GM18873 (cell line): ENCODE data around the gene CSNK2A1.

Source experiments
- ATAC-seq: cut with Tn5 transposase; IDR thresholded peaks from one replicate; pipeline ENCODE4 v1.9.1; 2021; ENCODE audit warnings: mild to moderate bottlenecking, moderate library complexity, moderate number of reproducible peaks; ENCODE audit not compliant: unreplicated experiment, low FRiP score

CSNK2A1 gene

DNA sequence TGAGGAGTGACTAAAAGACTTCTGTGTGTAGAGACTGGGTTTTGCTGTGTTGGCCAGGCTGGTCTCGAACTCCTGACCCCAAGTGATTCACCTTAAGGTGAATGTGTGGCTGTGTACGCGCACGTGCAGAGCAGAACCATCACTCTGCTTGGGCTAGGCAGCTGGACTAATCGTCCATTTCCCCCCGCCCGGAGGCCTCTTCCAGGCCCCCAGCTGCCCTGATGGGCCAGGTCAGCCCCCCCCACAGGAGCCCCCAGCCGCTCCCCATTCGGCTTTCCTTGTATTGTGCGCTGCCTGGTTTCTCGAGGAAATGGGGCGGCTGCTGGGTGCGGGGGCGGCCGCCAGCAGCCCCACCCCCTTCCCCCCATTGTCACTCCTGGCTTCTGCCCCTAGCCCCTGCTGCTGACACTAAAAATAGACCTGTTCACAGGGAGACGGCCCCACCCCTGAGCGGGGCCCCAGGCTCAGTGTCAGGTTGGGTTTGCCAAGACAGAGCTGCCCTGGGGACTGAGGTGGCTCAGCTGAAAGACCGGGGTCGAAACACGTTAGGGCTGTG, 24.6 kb upstream of the CSNK2A1 start:
- no peak for ATAC-seq

DNA sequence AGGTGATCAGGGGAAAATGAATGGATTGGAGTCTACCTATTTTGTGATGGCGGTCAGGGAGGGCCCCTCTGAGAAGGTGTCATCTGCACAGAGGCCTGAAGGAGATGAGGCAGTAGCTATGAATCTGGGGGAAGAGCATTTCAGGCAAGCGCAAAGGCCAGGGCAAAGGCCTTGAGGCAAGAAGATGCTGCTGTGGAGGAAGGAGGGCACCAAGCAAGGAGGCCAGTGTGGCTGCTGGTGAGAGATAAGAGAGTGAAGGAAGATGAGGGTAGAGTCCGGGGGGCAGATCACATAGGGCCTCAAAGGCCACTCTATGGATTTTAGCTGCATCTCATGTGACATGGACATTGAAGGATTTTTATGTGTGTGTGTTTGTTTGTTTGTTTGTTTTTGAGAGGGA, 20.6 kb upstream of the CSNK2A1 start:
- no peak for ATAC-seq

DNA sequence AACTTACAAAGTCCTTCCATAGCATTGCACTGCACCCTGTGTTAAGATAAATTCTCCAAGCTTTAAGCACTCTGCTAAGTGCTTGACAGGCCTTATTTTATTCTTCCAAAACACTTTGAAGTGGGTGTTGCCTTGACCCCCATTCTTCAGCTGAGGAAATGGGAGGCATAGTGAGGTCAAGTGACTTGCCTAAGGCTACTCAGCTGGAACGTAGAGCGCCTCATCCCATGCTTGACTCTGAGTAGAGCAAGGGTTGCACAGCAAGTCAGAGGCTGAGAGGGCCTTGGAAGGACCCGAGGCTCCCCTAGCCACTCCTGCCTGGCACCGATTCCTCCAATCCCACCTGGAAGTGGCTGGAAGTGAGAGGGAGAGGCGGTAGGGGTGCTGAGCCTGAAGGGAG, 19.6 kb upstream of the CSNK2A1 start:
- ATAC-seq, result no peak

DNA sequence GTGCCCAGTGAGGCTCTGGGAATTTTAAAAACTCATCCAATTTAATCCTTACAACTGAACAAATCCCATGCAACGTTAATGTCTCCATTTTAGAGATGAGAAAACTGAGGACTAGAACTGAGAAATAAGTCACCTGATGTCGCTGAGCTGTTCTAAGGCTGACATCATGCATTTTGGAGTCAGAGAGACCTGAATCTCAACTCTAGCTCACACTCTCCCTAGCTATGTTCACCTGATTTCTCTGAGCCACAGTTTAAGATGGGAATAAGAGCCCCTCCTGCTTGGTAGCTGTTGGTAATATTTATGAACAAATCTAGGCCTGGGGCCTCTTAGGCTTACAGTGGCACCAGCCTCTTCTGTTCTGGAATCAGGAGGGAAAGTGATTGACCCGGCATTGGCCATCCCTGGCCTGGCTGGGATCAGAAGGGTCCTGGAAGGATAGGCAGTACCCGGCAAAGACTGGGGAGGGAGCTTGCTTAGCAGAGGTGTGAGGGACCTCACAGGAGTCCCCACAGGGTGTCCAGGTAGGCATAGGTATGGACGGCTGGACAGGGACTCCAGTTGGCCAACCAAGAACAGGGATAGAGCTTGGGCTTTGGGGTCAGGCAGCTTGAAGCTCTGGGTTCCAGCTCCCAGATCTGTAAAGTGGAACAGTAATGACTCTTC, 18.8 kb upstream of the CSNK2A1 start:
- no peak for ATAC-seq

DNA sequence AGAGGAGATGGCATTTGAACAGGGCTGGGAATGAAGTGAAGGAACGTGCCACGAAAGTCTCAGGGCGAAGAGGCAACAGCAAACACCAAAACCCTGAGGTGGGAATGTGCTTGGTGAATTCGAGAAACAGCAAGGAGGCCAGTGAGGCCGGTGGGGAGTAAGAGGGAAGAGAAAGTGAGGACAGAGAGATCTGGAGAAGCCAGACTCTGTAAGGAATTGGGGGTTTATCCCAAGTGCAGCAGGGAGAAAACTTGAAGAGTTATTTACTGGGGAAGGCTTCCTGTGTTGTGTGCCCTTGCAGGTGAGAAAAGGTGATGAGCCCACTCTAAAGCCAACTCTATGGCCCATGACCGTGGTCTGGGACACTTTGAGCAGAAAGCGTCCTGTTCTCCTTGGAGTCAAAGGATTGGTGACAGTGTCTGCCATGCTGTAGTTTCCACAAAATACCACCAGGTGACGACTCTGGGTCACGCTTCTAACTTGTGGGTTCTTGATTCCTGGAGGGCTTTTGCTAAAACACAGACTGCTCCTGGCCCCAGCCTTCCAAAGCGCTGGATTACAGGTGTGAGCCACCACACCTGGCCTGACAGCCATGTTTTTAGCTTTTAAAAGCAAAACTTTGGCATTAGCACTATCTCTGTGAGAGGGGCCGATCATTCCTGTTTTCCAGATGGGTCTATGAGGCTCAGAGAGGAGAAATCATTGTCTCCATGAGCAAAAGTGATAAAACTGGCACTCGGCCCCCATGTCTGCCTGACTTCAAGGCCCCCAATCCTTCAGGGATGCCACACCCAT, 18.0 kb upstream of the CSNK2A1 start:
- no peak for ATAC-seq

DNA sequence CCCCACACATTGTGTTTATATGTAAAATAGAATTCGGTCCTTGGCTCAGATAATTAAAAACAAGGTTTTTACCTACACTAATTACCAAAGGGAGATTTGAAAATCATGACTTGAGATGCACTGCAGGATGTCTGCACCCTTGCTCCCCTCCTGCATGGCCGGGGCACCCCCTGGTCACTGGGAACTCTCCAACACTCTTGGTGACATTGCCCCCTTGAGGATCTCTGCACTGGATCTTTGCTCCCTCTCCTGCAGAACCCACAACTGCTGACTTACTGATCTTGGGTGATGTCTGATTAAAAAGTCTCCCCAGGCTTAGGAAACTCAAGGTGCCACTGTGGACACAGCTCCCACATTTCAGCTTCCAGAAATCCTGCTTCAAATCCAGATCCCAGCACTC, 17.1 kb upstream of the CSNK2A1 start:
- no peak for ATAC-seq

DNA sequence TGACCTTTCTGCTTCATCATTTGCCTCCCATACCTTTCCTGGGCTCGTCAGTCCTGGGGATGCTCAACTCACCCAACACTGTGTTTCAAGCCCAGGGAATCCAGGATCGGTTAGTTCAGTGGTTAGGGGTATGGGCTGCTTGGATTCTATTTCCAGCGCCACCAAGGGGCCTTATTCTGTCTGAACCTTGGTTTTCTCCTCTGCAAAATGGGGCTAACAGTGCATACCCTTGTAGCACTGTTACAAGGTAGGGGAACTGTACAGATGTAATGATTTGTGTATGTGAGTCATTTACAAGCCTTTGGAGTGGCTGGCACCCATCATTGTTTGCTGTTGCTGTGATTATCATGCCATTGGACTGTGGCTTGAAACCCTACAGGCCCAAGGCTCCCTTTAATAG, 14.5 kb upstream of the CSNK2A1 start:
- ATAC-seq, result no peak

DNA sequence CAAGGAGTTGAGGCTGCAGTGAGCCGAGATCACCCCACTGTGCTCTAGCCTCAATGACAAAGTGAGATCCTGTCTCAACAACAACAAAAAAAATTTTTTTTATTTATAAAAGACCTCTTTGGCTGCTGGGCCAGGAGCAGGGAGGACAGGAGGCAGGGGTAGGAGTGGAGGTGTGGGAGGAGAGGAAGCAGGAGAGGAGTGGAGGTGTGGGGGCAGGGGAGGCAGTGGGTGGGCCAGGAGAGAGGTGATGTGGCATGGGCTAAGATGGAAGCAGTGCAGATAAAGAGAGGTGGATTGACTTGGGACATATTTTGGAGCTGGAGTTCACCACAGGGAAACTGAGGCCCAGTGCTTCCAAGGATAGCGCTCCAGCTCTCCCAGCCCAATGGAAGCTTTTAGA, 13.4 kb upstream of the CSNK2A1 start:
- no peak for ATAC-seq

DNA sequence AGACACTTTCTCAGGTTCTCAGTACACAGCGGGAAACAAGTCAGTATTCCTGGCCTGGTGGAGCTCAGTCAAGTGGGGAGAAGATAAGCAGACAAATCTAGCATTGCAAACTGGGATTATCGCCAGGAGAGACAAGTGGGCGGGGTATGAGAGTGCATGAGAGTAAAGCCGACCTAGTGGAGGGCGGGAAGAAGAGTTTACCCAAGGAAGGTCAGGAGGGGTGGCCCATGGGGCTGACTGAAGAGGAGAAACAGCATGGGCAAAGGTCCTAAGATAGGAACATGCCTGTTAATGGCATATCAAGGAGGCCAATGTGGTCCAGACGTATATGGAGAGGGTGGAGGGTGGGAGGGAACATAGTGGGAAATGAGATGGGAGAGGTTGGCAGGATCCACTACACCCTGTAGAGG, 12.4 kb upstream of the CSNK2A1 start:
- ATAC-seq, result no peak

DNA sequence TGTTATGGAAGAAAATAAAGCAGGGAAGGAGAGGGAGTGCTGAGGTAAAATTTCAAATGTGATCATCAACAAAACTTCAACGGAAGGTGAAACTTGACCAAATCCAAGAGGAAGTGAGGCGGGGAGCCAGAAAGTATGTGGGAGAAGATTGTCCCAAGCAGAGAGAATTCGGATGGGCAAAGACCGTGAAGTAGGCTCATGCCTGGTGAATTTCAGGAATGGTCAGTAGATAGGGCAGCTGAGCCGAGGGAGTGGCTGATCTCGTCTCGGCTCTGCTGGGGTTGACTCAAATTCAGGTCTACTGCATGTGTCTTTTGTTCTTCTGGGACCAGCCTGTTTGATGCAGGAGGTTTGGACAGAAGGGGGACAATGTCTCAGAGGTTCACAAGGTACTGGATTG, 7.0 kb upstream of the CSNK2A1 start:
- no peak for ATAC-seq

DNA sequence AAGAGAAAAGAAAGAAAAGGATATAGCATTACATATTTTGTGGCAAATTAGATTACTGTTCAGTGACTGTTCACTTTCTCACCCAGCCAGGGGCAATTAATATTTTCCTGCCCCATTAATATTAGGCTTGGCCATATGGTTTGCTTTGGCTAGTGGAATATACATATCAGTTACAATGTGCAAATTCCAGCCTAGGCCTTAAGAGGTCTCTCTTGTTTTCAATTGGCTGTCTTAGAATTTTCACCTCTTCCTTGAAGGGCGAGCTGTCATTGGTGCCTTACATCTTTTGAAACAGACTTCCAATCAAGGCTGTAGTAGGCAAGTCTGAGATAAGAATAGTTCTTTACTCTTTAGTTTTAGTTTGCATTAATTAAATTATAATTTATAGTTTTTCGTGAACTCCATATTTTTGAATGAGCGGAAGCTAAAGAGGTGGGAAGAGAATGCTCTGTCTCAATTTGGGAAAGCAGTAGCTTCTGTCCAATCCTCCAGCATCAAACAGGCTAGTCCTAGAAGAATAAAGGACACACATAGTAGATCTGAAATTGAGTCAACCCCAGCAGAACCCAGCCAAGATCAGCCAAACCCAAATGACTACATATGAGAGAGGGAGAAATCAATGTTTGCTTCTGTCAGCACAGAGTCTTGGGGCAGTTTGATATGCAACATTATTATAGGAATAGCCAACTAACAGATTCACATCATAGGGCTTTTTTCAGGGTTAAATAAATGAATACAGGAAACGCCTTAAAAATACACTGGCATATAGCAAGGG, 6.3 kb upstream of the CSNK2A1 start:
- ATAC-seq, result no peak

DNA sequence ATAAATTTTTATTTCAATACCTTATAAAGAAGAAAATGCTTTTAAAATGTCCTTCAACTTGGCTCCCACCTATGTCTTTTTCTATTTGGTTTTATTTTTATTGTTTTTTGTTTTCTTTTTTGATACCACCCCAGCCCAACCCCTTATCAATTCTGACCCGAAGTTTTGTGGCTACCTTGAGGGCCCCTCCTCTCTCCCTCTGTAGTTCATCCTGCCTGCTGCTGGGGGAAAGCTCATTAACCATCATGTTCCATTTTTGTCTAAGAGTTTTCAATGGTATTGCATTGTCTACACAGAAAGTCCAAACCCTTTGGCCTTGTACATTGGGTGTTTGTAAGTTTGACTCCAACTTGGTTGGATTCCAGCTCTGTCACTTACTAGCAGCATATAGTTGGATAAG, 5.3 kb upstream of the CSNK2A1 start:
- no peak for ATAC-seq

DNA sequence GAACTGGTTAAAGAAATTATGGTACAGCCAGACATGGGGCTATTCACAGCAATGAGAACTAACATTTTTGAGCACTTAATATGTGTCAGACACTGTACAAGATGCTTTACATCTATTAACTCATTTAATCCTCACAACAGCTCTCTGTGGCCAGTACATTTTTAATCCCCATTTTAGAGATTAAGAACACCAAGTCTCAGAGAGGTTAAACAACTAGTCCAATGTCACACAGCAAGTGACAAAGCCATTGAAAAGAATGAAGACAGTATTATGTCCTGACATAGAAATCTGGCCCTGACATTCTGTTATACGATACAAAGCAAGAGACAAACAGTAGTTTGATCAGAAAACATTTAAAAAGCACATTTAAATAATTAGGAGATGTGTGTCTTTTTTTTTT, 3.8 kb upstream of the CSNK2A1 start:
- no peak for ATAC-seq

DNA sequence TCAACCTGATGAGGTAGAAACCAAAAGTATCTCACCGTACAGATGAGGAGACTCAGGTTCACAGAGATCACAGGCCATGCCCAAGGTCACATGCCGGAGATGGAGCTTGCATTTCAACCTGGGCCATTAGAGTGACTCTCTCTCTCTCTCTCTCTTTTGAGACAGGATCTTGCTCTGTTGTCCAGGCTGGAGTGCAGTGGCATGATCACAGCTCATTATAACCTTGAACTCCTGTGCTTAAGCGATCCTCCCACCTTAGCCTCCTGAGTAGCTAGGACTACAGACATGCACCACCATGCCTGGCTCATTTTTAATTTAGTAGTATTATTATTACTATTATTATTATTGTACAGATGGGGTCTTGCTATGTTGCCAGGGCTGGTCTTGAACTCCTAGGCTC, 2.8 kb upstream of the CSNK2A1 start:
- ATAC-seq, result no peak

DNA sequence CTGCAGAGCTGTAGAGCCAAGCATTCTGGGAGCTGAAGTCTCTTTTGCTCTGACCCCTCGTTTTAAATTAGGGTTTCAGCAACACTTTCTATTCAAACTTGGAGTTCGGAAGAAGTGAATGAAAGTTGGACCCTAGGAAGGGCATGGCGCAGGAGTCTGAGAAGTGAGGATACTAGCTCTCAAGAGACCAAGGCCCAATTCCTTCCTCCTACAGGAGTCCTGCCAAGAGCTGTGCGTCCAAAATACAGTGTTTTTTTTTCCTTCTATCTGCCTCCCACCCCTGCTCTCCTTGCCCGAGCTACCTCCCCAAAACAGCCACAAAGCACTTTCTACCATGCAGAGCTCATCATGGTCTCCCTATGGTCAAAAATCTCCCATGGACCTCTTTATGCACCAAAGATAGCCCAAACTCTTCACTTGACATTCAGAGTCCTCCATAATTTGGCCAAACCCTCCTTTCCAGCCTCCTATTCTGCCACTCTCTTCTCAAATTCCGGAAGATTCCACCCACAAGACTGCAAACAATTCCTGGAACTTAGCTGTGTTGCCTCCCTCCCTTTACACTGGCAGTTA, 649 bp upstream of the CSNK2A1 start:
- ATAC-seq, result no peak

DNA sequence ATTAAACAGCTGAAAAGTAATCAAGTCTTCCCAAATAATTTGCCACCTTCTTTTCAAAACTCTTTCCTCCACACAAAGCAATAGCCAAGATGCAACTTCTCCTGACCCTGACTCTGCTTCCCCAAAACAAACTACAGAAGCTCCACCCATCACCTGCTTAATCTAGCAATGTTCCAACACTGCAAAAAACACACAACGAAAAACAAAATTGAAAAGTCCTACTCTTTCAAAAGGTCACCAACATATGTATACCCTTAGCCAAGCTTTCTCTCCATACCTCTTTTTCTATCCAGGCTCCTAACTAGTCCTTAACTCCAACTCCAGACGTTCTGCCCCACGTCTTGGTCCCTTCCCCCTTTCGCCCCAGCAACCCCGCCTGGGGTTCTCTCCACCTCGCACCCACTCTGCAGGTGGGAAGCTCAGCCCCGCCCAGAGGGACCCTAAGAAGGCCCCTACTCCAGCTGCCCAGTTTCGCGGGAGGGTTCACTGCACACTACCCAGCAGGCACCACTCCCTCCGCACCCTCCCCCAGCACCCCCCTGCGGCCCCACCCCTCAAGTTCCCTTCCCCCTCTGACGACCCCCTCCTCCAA, 717 bp downstream of the CSNK2A1 start:
- peak; percentile 4 for ATAC-seq

DNA sequence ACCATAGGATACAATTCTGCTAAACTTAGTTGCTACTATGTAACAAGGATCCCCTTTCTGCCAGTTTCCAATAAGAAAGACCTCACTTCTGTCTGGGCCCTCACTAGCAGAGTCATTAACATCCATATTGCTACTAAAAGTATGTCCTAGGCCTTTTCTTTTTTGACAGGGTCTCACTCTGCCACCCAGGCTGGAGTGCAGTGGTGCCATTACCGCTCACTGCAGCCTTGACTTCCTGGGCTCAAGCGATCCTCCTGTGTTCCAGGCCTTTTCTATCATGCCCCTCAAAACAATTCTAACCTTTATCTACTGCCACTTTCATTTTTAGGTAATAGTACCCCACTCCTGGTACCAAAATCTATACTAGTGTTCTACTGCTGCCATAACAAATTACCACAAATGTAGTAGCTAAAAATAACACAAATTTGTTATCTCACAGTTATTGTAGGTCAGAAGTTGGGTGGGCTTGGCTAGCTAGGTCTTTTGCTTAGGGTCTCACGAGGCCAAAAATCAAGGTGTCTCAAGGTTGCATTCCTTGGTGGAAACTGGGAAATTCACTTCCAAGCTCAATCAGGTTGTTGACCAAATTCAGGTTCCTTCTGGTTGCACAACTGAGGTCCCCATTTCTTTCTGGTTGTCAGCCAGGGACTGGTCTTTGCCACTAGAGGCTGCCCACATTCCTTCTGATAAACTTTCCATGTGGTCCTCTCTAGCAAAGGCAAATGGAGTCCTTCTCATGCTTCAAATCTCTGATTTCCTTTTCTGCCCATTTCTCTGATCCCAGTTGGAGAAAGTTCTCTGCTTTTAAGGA, 3.0 kb downstream of the CSNK2A1 start:
- no peak for ATAC-seq

DNA sequence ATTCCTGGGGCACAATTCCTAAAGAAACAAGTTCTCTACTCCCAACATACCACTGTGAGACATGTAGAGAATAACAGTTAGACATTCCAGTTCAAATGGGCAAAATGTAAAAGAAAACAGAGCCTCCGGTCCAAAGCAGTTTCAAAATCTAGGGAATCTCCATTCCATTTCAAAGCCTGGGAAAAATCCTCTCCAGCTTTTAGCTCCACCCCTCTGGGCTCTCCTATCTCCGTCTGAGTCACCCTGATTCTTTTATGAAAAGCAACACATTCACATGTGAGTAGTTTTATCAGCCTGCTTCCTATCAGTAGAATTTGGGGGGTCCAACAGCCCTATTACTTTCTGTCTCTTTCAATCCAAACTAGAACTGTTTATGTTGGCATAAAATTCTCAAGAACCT, 3.7 kb downstream of the CSNK2A1 start:
- no peak for ATAC-seq

DNA sequence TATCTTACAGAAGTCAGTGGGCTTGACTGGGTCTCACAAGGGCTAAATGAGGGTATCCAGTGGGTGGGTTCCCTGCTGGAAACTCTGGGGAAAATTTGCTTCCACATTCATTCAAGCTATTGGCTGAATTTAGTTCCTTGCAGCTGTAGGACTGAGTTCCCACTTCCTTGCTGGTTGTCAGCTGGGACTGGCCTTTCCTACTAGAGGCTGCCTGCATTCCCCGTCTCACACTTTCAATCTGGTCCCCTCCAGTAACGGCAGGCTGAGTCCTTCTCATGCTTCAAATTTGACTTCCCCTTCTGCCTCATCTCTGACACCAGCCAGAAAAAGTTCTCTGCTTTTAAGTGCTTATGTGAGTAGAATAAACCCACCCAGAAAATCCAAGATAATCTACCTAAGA, 4.4 kb downstream of the CSNK2A1 start:
- no peak for ATAC-seq

DNA sequence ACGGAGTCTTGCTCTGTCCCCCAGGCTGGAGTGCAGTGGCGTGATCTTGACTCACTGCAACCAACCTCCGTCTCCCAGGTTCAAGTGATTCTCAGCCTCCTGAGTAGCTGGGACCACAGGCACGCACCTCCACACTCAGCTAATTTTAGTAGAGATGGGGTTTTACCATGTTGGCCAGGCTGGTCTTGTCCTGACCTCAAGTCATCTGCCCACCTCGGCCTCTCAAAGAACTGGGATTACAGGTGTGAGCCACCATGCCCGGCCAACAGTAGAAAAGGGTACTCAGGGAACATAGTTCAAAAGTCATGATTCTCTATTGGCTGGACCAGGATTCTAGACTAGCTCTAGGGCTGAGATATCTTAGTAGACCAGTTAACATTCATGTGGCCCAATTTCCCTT, 5.6 kb downstream of the CSNK2A1 start:
- no peak for ATAC-seq
